ENCODE data around the gene TPST2. TPM values are rescaled to one million over a fixed set of nuclear protein-coding genes. Genes with fewer than 3 reads are reported as not detected.
A peak's percentile ranks its signal among the peaks of the same experiment; 100 is the strongest.

TPST2 gene
- total and polyA plus RNA-seq, 9 of the 15 experiments (the other 6 are each of a cell fraction or from before 2014, with no cell fraction given), result 14.2 to 123 (median 60.1) TPM

GRCh38 chr22:26587991-26588613 lies 1.8 kb downstream of the TPST2 start (continued):
- TF ChIP-seq STAT6 (CRISPR knock-in tag; IDR thresholded peaks at IDR 0.05) (no peak), MNT (conservative IDR thresholded peaks at IDR 0.05) (no peak; a peak in 1 of 4 replicates), ZKSCAN8 (CRISPR knock-in tag; IDR thresholded peaks at IDR 0.05) (no peak), TAF1 (IDR thresholded peaks at IDR 0.05; ENCODE audit: control insufficient read depth, extremely low read depth, insufficient read depth, low read length, severe bottlenecking) (no peak), CBX8 (IDR thresholded peaks at IDR 0.05; ENCODE audit: borderline replicate concordance, extremely low read depth, low read depth, low read length, poor library complexity, severe bottlenecking) (no peak), ZNF764 (CRISPR knock-in tag; IDR thresholded peaks at IDR 0.05; ENCODE audit: low read depth) (no peak), GATA2 (CRISPR knock-in tag; IDR thresholded peaks at IDR 0.05) (no peak), ATF3 (IDR thresholded peaks at IDR 0.05) (0 out of 2 replicates have a peak, but pooled peaks have one; percentile 12), ATF3 (CRISPR knock-in tag; conservative IDR thresholded peaks at IDR 0.05) (no peak), EP300 (IDR thresholded peaks at IDR 0.05; ENCODE audit: low read length) (no peak; the same call in 1 of the 2 replicates), POLR2AphosphoS2 (IDR thresholded peaks at IDR 0.05; ENCODE audit: low read length) (no peak), HMBOX1 (IDR thresholded peaks at IDR 0.05) (no peak), MAFF (IDR thresholded peaks at IDR 0.05; ENCODE audit: low read length) (peak; percentile 61; the same call in 1 of the 2 replicates), C11orf30 (IDR thresholded peaks at IDR 0.05; ENCODE audit: low read depth) (peak; percentile 89), SP2 (IDR thresholded peaks at IDR 0.05; ENCODE audit: extremely low read depth, low read depth, low read length, poor library complexity, severe bottlenecking) (no peak), ZNF134 (CRISPR knock-in tag; conservative IDR thresholded peaks at IDR 0.05) (no peak), SRSF7 (optimal IDR thresholded peaks at IDR 0.05; ENCODE audit: low read depth, low read length) (no peak), KDM4B (IDR thresholded peaks at IDR 0.05; ENCODE audit: borderline replicate concordance in 2 of 2, low read depth in 1 of 2) (no peak), CBFA2T3 (IDR thresholded peaks at IDR 0.05) (peak; percentile 19; the same call in 1 of the 2 replicates), HDAC8 (tag; IDR thresholded peaks at IDR 0.05) (no peak), COPS2 (conservative IDR thresholded peaks at IDR 0.05) (no peak), BCOR (IDR thresholded peaks at IDR 0.05) (peak; percentile 76), MXI1 (IDR thresholded peaks at IDR 0.05; ENCODE audit: low read depth, low read length) (no peak), IRF2 (CRISPR knock-in tag; IDR thresholded peaks at IDR 0.05) (no peak)
